RWPE2 (cell line): Measurements from ENCODE around the gene ZNF423.

Experiments used
- ATAC-seq: fragments of 200-7000 bp; cut with Tn5 transposase; 3 replicates; pipeline ENCODE4 v1.9.1; 2021; ENCODE audit warnings: low read depth
- DNase-seq: peaks from one replicate; pipeline ENCODE4 v3.0.0-alpha.2; 2020; ENCODE audit warnings: low spot score
- H3K27ac ChIP-seq: fragments of 450-650 bp; 2 replicates; pipeline ENCODE4 v1.5.1; 2017; ENCODE audit warnings: mild to moderate bottlenecking; ENCODE audit not compliant: poor library complexity, severe bottlenecking
- H3K27me3 ChIP-seq: fragments of 250-450 bp; sonication (Bioruptor Pico); 2 replicates; pipeline ENCODE4 v1.5.1; 2021; ENCODE audit warnings: mild to moderate bottlenecking, moderate library complexity; ENCODE audit not compliant: insufficient read depth, poor library complexity, severe bottlenecking
- H3K36me3 ChIP-seq: fragments of 250-450 bp; sonication (Bioruptor Pico); 2 replicates; pipeline ENCODE4 v1.5.1; 2020; ENCODE audit warnings: low read depth, mild to moderate bottlenecking, moderate library complexity
- H3K4me1 ChIP-seq: fragments of 250-450 bp; sonication (Bioruptor Pico); 2 replicates; pipeline ENCODE4 v1.5.1; 2021; ENCODE audit warnings: mild to moderate bottlenecking, moderate library complexity; ENCODE audit not compliant: insufficient read depth, poor library complexity, severe bottlenecking
- H3K4me3 ChIP-seq: fragments of 250-450 bp; sonication (Bioruptor Pico); 2 replicates; pipeline ENCODE4 v1.5.1; 2021; ENCODE audit warnings: mild to moderate bottlenecking, moderate library complexity; ENCODE audit not compliant: severe bottlenecking
- H3K9me3 ChIP-seq: fragments of 250-450 bp; sonication (Bioruptor Pico); 2 replicates; pipeline ENCODE4 v1.5.1; 2021; ENCODE audit warnings: mild to moderate bottlenecking, moderate library complexity; ENCODE audit not compliant: severe bottlenecking
- CTCF ChIP-seq: fragments of 450-650 bp; IDR thresholded peaks from one replicate; pipeline ENCODE4 v1.5.1; 2017; ENCODE audit warnings: mild to moderate bottlenecking, moderate library complexity; ENCODE audit not compliant: poor library complexity, severe bottlenecking

The ZNF423 gene

DNA sequence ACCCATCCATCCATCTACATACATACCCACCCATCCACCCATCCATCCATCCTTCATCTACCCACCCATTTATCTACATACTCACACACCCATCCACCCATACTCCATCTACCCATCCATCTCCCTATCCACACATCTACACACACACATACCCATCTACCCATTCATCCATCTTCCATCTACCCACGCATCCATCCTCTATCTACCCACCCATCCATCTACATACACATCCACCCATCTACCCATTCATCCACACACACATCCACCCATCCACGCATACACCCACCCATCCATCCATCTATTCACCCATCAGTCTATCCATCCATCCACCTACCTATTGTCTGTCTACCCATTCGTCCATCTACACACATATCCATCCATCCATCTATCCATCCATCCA is 227.8 kb downstream of the ZNF423 start:
- Histone ChIP-seq H3K27me3 (no peaks in the 10 kb centered on the region), H3K4me1 (no peaks in the 10 kb centered on the region), H3K4me3 (no peak overlapping the region), H3K27ac (no peak overlapping the region), H3K36me3 (no peaks in the 10 kb centered on the region), H3K9me3 (no peaks in the 10 kb centered on the region)
- no peak for DNase-seq
- ATAC-seq = no peak
- no peak for TF ChIP-seq CTCF

DNA sequence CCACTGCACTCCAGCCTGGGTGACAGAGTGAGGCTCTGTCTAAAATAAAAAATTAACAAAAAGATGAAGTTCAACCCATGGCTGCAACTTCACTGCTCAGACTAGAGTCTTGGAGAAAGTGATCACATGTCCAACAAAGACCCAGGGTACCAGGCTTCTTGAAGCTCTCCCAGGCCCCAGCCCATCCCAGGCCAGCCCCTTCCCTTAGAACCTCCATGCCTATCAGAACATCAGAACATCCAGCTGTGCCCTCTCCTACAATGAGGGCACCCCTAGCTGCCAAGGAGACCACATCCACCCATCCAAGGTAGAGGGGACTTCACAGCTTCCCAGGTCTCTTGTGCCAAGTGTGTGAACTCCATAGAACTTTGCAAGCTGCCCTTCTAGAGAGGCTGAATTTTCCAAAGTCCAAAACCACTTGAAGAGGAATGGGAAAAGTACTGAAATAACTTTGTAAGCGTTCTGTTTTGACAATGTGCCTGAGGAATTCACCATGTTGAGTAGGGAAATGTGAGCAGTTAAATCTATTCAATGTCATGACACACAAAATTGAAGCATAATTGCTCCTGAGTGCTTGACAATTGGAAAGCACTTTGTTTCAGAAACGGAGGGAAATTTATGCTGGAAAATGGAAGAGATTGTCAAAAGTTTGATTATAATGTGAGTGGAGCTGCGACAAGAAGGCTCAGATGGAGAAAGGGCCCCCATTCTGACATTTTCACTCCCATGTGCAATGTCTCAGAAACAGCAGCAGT is 230.4 kb downstream of the ZNF423 start:
- no peak for DNase-seq
- Histone ChIP-seq H3K36me3 (no peaks in the 10 kb centered on the region), H3K27ac (no peak overlapping the region), H3K4me3 (no peak overlapping the region), H3K4me1 (no peaks in the 10 kb centered on the region), H3K27me3 (no peaks in the 10 kb centered on the region), H3K9me3 (no peaks in the 10 kb centered on the region)
- TF ChIP-seq CTCF = no peak
- no peak for ATAC-seq

DNA sequence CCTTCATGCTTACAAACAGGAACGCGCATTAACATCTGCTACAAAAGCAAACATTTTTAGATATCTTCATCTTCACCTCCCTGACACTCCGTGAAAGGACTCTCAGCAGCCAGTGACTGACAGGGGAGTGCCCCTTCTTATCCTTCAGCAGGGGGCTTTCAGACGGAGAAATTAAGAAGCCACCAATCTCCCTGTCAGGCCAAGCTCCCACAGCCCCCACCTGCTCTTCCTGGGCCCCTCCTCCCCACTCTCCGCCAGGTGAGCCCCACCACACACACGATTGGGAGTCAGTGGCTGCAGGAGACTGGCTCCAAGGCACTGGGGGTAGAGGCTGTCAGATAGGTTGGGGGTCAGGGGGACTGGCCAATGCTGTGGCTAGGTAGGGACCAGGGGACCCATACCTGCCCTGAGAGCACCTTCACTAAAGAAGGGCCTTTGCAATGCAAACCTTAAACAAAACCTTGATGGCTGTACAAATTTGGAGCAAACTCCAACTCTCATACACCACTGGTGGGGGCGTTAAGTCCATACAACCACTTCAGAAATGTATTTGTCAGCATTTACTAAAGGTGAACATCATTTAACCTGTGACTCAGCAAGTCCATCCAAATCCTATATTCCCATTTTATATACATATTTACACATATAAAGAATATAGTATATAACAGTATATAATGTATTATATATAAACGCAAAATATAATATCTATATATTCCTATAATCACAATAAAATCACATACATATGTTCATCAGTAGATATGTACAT is 232.2 kb downstream of the ZNF423 start:
- no peaks in the 10 kb centered on the region for H3K27me3 ChIP-seq
- TF ChIP-seq CTCF = no peak
- no peak for DNase-seq
- H3K4me3 ChIP-seq = no peak overlapping the region
- no peak for ATAC-seq
- no peaks in the 10 kb centered on the region for H3K9me3 ChIP-seq
- no peaks in the 10 kb centered on the region for H3K36me3 ChIP-seq
- no peaks in the 10 kb centered on the region for H3K4me1 ChIP-seq
- H3K27ac ChIP-seq = no peak overlapping the region

GRCh38 chr16:49622421-49623402 is 233.2 kb downstream of the ZNF423 start:
- ATAC-seq (no peak), DNase-seq (no peak)
- no peak for TF ChIP-seq CTCF
- no peaks in the 10 kb centered on the region for H3K27me3 ChIP-seq
- no peaks in the 10 kb centered on the region for H3K4me1 ChIP-seq
- H3K4me3 ChIP-seq = no peak overlapping the region
- no peaks in the 10 kb centered on the region for H3K9me3 ChIP-seq
- no peak overlapping the region for H3K27ac ChIP-seq
- no peaks in the 10 kb centered on the region for H3K36me3 ChIP-seq
